T1000 (cell line): Measurements from ENCODE around the gene PXN.
"Not testable (repeated sequence)": the region's sequence is repeated elsewhere in the genome, so short reads cannot be mapped to it uniquely, and the experiment has no call there.

Experiments used
- DNase-seq: peaks from one replicate; lab custom pipeline; 2025; ENCODE audit warnings: mixed read lengths; lab: John Stamatoyannopoulos, UW

The PXN gene

DNA sequence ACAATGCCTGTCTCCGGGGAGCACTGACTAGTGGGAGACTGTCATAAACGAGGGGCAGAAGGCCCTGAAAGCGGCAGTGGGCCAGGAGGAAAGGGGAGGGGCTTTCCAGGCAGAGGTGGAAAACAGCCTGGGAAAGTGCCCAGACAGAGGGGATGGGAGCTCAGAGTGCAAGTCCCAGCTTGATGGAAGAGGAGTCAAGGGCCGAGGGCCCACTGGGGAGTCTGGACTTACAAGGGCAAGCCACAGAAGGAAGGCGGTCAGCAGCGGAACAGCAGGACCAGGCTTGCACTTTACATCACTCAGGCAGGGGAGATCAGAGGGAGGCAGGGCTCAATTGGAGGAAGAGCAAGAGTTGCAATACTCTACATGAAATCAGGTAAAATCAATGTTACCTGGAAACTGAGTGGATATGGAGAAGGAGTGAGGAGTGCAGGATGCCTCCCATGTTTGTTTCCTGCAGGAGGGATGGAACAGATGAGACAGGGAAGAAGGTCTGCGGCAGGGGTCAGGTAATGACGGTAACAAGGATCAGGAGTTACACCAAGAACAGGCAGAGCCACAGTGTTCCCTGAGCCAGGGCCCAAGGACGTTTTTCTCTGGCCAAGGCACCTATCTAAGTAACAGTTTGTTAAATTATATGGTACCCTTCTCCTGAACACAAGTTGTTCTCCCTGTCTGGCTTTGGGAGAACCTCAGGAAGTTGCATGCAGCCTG lies 23.8 kb downstream of the PXN start:
- no peak for DNase-seq

DNA sequence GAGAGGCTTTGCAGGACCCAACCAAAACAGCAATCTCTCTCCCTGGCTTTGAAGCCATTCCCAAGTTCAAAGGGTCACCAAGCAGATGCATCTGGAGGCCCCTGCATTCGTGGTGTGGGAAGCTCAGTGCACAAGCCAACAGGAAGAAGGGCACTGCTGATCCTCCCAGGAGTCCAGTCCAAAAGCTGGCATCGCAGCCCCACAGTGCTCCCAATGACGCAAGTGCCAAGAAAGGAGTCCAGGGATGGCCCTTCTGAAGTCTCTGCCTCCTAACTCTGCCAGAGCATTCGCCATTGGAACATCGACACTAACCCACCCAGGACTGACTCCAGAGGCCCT lies 25.1 kb downstream of the PXN start:
- DNase-seq, result no peak

DNA sequence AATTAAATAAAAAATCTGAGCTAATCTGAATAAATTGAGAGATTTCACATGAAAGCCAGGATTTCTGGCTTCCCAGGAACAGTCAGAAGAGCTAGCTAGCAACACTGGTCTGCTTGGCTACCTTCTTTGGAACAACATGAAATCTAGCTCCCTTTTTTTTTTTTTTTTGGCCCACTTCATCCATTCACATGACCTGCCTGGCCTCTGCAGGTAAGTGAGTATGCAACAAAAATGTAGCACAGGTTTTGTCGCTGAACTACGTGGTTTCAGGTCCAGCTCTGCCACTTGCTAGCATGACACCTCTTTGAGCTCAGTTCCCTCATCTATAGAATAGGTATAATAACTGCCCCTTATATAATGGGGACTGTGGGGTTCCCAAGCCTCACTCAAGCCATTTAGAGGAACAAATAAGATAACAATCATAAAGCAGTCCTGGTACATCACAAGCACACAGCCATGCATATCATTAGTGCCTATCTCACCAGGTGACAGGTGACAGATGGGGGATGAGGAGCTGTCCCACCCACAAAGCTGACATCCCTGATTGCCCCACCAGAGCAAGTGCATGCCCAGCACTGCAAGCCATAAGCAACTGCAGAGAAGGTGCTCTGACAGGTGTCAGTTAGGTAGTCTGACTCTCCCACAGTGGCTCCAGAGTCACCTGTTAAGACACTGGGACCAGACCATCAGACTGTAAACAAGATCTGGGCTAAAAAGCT lies 25.6 kb downstream of the PXN start:
- no peak for DNase-seq

DNA sequence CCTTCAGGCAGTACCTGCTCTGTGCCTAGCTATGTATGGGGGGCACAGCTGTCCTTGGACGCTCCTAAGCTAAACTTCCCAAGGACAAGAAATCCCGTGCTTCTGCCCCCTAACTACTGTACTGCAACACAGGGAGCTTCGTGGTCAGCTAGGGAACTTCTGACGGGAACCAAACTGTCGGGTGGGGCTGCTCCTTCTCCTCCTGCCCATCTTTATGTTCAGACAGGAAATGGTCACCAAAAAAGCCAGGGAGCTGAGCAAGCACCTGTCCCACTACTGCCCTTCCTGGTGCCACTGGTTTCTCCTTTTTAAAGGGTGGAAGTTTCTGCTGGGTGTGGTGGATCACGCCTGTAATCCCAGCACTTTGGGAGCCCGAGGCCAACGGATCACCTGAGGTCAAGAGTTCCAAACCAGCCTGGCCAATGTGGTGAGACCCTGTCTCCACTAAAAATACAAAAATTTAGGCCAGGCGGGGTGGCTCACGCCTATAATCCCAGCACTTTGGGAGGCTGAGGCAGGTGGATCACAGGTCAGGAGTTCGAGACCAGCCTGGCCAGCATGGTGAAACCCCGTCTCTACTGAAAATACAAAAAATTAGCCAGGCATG lies 26.6 kb downstream of the PXN start:
- no peak for DNase-seq

DNA sequence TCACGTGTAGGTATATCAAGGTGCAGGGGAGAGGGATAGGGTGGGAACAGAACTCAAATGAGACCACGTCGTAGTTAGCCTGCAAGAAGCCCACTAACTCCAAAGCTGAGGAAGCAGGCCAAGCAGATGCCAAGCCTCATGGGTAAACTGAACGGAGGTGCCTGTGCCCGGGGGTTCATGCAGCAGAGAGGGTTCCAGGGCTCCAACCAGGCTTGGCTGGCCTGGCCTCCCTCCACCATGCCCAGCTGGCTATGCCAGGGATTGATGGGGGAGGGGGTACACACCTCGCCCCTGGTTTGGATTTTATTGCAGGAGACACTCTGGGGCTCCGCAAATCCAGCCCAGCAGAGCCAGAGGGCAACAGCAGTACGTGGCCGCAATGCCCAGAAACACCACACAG lies 27.3 kb downstream of the PXN start:
- no peak for DNase-seq

DNA sequence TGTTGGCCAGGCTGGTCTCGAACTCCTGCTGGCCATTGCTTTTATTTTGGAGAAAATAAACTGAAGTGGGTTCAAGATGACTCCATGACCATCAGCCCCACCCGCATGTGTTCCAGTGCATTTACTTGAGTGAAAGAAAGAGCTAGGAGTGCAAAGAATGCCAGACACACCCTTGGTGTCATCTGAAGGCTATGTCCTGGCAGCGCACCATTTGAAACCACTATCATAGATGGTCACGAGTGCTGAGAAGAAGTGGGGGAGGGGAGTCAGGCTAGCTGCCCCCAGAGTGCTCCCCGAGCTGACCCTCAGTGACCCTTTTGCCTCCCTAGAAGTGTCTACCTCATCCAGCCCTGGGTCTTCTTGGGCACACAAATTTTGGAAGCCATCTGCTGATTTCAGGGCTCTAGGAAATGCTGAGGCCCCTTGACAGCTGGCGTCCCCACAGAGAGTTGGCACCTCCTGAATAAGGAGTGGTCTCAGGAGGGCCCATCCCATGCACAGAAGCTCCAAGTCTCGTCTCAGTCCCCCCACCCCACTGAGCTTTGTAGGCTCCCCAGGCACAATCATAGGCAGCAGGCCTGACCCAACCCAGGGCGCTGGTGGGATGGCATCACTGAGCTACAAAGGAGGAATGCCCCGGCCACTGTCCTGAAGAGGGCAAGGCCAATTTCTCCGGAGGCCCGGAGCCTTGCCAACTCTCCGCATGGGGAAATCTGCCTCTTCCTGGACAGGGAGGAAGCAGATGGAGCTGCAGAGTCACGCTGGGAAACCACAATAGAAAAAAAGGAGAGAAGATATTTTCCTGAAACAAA lies 28.0 kb downstream of the PXN start:
- DNase-seq, result no peak

DNA sequence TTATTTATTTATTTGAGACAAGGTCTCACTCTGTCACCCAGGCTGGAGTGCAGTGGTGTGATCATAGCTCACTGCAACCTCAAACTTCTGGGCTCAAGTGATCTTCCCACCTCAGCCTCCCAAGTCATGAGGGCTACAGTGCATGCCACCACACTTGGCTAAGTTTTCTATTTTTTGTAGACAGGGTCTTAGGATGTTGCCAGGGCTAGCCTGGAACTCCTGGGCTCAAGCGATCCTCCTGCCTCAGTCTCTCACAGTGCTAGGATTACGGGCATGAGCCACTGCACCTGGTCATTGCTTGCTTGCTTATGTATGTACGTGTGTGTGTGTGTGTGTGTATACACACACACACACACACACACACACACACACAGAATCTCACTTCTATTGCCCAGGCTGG lies 28.7 kb downstream of the PXN start:
- not testable (repeated sequence) for DNase-seq

DNA sequence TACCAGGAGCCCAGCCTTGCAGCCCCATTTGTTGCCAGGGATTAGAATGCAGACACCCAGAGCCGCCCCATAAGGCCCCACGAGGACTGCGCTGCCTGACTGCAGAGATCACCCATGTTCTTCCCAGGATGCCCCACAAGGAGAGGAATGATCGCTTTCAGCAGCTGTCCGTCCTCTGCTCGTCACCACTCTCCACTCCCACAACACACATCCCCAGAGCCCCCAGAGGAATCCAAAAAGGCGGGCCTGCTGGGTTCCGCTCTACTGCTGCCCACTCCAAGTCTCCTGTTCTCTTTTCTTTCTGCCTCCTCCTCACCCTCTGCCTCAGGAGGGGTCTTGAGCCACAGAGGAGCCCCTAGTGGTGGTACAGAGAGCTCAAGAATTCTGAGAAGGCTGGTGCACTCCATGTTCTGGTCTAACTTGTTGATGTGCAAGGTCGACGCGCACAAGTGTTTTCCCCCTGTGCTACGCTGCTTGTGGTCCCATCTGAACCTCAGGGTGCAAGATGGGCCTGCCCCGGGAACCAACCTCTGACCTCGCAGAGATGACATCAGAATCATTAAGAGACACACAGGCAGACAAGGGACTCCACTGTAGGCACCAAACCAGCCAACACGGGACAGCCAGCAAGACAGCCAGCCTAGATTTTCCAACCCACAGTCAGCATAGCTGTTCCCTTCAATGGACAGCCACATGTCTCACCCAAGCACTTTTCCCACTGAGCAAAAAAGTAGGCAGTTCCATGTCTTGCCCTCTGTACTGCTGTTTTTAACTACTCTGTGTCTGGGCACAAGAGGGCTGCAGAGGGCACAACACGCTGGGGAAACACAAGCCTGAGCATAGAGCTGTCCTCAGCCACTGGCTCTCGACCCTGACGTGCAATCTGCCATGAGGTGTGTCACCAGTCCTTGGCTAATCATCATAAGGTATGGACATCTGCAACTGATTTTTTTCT lies 29.9 kb downstream of the PXN start:
- no peak for DNase-seq

DNA sequence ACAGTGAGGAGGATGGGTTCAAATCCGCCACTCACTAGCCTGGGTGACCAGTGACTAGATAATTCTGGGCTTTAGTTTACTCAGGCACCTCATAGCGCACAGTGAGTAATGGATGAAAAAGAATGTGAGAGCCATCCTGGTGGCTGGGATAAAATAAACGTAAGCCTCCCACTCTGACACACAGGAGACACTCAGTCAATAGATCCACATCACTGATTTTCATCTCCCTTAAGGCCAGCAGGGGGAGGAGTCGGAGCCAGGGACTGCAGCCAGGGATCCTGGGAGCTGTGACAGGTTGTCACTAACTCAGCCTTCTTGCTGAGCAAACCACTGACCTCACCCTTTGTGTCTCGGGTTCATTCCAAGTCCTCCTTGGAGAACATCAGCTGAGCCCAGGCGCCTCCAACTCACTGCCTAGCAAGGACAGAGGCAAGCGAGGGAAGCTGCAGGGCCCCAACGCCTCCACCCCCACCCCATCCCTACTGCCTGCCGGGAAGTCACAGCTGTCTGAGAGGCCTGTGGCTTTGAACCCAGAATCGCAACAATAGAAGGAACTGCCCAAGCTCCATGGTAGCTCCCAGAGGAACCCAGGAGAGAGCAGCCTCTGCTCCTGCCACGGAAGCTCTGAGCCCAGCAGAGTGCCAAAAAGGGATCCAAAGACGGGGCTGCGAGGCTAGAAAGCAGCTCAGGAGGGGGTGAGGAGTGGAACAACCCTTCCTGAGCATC lies 30.7 kb downstream of the PXN start:
- peak; percentile 86 for DNase-seq

DNA sequence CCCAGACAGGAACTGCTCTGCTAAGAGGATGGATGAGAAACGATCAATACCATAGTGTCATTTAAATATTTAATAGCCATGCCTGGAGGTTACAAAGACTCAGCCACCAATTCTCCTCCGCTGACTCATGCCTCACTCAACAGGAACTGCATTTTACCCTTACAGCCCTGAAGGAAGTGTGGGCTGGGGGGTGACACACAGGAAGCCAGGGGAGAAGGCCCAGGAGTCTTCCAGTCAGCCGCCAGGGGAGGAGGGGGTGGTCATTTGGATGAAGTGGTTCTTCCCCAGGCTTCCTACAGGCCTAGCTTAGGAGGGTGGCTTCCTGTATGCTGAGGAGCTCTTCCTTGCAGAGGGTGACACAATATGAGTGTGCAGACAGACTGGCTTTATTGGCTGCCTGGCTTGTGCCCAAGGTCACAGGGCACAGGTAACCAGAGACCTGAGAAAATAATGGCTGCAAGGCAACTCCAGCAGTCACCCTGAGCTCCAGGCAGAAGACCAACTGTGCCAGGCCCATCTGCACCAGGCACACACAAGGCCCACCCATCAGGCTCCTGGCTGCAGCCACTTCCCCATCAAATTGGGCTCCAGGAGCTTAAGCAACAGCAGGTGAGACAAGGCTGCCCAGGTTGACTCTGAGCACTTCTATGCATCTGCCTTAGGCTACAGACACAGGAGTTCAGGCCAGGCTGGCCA lies 34.1 kb downstream of the PXN start:
- peak; percentile 80 for DNase-seq

DNA sequence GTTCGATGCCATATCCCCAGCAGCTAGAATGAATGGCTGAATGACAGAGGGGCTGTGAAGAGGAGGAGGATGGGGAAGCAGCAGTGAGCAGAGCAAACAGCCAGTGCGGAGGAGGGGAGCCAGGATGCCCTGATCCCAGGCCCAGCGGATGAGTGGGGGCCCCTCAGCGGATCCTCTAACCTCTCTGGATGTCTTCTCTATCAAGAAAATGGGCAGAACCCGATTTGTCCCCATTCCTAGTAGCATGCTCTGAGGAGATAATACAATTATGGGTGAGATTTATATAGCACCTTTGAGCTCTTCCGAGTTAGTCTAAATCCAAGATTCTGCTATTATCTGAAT lies 34.6 kb downstream of the PXN start:
- no peak for DNase-seq

DNA sequence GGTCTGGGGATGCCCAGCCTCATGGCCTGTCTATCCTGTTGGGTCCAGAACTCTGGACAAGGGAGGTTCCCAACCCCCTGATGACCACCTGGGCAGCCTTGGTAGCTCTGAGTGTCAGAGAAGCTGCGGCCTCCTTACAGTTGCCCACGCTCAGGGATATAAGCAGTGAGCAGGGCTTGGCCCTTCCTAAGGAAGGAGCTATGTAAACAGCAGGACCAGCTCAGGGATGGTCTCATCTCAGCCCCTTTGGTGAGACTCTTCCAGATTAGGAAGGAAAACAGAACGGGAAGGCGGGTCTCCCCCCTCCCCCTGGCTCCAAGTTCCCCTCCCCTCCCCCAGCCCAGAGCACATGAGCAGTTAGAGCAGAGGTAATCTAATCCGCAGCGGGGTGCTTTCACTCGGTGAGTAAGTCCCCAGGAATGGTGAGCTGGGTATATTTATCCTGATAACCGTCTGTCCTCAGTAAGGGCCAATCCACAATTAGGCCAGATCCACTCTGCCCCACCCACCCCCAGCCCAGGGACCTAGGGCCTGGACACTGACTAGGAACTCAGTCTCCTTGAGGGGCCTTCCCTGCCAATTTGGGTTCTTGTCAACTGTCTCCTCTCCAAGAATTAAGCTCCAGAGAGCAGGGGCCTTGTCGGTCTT lies 35.1 kb downstream of the PXN start:
- peak; percentile 67 for DNase-seq

DNA sequence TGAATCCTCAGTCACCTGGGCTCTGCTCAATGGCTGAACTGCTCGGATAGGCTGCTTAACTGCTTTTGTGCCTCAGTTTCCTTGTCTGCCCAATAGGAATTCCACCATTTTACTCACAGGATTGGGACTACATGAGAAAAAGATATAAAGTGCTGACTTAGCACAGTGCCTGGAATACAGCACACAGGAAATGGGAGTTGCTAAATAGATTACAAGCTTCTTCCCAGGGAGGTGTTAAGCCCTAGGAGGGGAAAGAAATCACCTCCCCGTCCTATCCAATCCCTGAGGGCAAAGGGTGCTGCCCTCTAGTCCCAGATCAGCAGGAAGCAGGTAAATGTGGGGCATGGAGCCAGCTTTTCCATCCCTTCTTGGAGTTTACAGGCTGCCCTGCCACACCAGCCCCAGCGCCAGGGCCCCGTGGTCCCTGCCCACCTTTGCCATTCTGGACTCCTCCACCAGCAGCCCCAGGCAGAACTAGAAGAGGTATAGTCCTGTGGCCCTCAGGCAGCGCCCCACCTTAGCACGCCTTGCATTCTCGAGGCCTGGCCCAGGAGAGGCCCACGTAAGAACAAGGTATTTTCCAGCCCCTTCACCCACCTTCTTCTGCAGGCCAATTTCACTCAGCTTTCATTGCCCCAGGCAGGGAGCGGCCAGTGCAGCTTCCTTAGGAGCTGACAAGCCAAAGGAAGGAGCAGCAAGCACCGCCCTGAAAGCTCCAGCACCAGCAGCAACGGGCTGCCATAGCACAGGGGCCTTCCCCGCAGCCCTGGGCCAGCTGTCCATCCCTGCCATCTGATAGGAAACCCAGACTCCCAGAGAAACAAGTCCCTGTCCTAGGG lies 35.8 kb downstream of the PXN start:
- no peak for DNase-seq

DNA sequence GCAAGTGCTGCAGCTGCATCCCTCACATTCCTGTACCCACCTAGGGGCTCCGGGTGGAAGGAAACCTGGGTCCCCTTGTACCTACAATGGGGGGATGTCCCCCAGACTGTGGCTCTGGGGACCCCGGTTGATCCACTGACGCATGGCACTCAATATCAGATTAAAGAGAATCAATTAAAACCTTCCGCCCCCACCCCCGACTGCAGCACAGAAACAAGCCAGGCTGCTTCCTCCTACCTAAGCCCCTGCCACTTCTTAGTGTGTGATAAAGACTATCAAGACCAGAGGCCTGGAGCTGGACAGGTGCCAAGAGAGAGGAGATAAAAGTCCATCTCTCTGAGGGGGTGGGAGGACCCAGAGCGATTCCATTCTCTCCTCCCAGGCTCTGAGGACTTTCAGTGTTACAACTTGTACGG lies 36.5 kb downstream of the PXN start:
- DNase-seq, result no peak

DNA sequence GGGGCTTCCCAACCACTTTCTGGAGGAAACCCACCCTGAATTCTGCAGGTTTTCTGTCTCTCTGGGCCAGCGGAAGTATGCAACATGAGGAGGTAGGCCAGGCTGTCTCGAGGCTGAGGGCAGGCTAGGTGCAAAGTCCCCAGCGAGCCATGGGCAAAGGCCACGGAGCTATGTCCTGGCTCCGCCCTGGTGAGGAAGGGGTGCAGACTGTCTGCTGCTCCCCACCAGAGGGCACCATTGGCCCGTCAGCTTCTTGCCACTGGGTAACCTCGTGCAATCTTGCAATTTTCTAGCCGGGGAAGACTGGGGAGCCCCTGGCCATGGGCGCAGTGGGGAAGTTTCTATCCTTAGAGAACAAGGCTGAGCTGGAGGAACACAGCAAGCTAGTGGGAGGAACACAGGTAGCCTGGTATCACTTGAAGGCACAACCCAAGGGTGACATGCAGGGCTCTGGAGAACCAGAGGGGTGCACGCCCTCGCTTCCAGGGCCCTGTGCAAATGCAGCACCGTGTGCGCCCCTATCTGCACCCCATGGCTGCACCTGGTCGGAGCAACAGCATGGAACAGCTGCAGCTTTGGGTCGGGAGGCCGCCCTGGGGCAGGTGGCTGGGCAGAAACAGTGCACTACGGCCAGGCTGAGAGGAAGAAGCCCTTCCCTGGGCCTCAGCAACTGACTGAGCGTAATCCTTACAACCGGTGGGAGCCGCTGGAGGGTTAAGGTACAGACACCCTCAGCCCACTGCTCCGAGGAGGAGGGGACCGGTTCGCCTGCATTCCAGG lies 37.0 kb downstream of the PXN start:
- peak; percentile 57 for DNase-seq

DNA sequence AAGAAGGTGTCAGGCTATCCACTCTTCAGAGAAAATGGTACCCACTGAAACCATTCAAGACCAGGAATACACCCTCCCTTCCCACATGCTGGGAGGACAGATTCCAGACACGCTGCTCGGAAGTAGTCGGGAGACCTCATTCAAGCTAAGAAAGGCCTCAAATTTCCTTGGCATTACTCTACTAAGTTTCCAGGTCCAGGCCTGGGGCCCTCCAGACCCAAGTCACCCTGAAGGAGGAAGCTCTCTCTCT lies 37.6 kb downstream of the PXN start:
- DNase-seq, result no peak

DNA sequence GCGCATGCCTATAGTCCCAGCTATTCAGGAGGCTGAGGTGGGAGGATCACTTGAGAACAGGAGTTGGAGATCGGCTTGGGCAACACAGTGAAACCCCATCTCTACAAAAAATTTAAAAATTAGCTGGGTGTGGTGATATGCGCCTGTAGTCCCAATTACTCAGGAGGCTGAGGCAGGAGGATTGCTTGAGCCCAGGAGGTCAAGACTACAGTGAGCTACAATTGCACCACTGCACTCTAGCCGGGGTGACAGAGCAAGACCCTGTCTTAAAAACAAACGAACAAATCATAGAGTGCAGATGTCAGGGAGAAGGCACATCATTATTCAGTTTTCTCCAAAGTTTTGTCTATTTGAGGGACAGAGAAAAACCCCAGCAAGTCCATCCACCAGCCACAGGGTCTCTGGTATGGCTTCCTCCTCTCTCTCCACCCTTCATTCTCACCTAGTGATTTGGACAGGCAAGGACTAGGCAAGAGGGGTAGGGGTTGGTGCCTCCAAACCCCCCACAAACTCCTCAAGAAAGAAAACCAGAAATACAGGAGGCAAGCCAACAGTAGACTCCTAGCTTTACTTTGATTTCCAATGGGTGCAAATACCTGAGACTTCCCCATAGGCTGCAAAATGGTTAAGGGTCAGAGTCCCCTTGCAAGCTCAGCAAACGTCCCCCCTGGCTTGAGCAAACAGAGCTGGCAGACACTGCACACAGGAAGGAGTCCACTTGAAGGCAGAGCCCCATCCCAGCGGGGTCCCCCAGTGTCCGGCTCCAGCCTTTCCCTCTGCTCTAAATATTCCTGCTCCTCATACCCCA lies 38.1 kb downstream of the PXN start:
- DNase-seq, result no peak
